ENCODE measurements around the gene RIMBP2.

The RIMBP2 gene

GRCh38 chr12:130667421-130667960, 48.6 kb downstream of the RIMBP2 start:
- no peak overlapping the region for H3K4me2 ChIP-seq (ENCODE audit: low read length)
- H3K27me3 ChIP-seq (ENCODE audit: low read depth, low read length) = no peaks in the 10 kb centered on the region
- H4K20me1 ChIP-seq (ENCODE audit: insufficient read depth, low read length) = no peaks in the 10 kb centered on the region
- H3K4me1 ChIP-seq (ENCODE audit: low read length) = no peaks in the 10 kb centered on the region
- no peak overlapping the region for H3K9ac ChIP-seq (ENCODE audit: low read length)
- no peak overlapping the region for H2AFZ ChIP-seq (ENCODE audit: low read depth, low read length)
- no peaks in the 10 kb centered on the region for H3K9me3 ChIP-seq (ENCODE audit: insufficient read depth, low read length)
- no peaks in the 10 kb centered on the region for H3K36me3 ChIP-seq (replicated peaks; ENCODE audit: low read depth, low read length)
- no peaks in the 10 kb centered on the region for H3K79me2 ChIP-seq (ENCODE audit: low read length)
- H3K4me3 ChIP-seq (ENCODE audit: low read length) = no peak overlapping the region
- TF ChIP-seq CTCF (IDR thresholded peaks at IDR 0.05; ENCODE audit: low read depth, low read length) = no peak
- no peak for TF ChIP-seq EZH2phosphoT487 (IDR thresholded peaks at IDR 0.05; ENCODE audit: low read depth)
- H3K27ac ChIP-seq (ENCODE audit: low read length) = no peak overlapping the region

- TF ChIP-seq EZH2phosphoT487 (IDR thresholded peaks at IDR 0.05; ENCODE audit: low read depth) = no peak
- TF ChIP-seq CTCF (IDR thresholded peaks at IDR 0.05; ENCODE audit: low read depth, low read length) = no peak
- Histone ChIP-seq H3K27me3 (ENCODE audit: low read depth, low read length) (no peaks in the 10 kb centered on the region), H3K36me3 (replicated peaks; ENCODE audit: low read depth, low read length) (no peaks in the 10 kb centered on the region), H2AFZ (ENCODE audit: low read depth, low read length) (no peak overlapping the region), H3K4me3 (ENCODE audit: low read length) (no peak overlapping the region), H3K4me1 (ENCODE audit: low read length) (no peaks in the 10 kb centered on the region), H4K20me1 (ENCODE audit: insufficient read depth, low read length) (no peaks in the 10 kb centered on the region), H3K9ac (ENCODE audit: low read length) (no peak overlapping the region), H3K4me2 (ENCODE audit: low read length) (no peak overlapping the region), H3K9me3 (ENCODE audit: insufficient read depth, low read length) (no peaks in the 10 kb centered on the region), H3K27ac (ENCODE audit: low read length) (no peak overlapping the region), H3K79me2 (ENCODE audit: low read length) (no peaks in the 10 kb centered on the region)
Measured at GRCh38 chr12:130666645-130667044, 49.5 kb downstream of the RIMBP2 start.

GRCh38 chr12:130665753-130666152, 50.3 kb downstream of the RIMBP2 start:
- Histone ChIP-seq H3K9ac (ENCODE audit: low read length) (no peak overlapping the region), H2AFZ (ENCODE audit: low read depth, low read length) (no peak overlapping the region), H3K27me3 (ENCODE audit: low read depth, low read length) (no peaks in the 10 kb centered on the region), H3K9me3 (ENCODE audit: insufficient read depth, low read length) (no peaks in the 10 kb centered on the region), H3K4me2 (ENCODE audit: low read length) (no peak overlapping the region), H4K20me1 (ENCODE audit: insufficient read depth, low read length) (no peaks in the 10 kb centered on the region), H3K4me1 (ENCODE audit: low read length) (no peaks in the 10 kb centered on the region), H3K36me3 (replicated peaks; ENCODE audit: low read depth, low read length) (no peaks in the 10 kb centered on the region), H3K79me2 (ENCODE audit: low read length) (no peaks in the 10 kb centered on the region), H3K27ac (ENCODE audit: low read length) (no peak overlapping the region), H3K4me3 (ENCODE audit: low read length) (no peak overlapping the region)
- TF ChIP-seq EZH2phosphoT487 (IDR thresholded peaks at IDR 0.05; ENCODE audit: low read depth) (no peak), CTCF (IDR thresholded peaks at IDR 0.05; ENCODE audit: low read depth, low read length) (no peak)

GRCh38 chr12:130664772-130665171, 51.3 kb downstream of the RIMBP2 start:
- H4K20me1 ChIP-seq (ENCODE audit: insufficient read depth, low read length) = no peaks in the 10 kb centered on the region
- no peaks in the 10 kb centered on the region for H3K36me3 ChIP-seq (replicated peaks; ENCODE audit: low read depth, low read length)
- no peak overlapping the region for H3K4me2 ChIP-seq (ENCODE audit: low read length)
- H3K4me3 ChIP-seq (ENCODE audit: low read length) = no peak overlapping the region
- no peak overlapping the region for H2AFZ ChIP-seq (ENCODE audit: low read depth, low read length)
- no peaks in the 10 kb centered on the region for H3K27me3 ChIP-seq (ENCODE audit: low read depth, low read length)
- no peak overlapping the region for H3K27ac ChIP-seq (ENCODE audit: low read length)
- no peaks in the 10 kb centered on the region for H3K9me3 ChIP-seq (ENCODE audit: insufficient read depth, low read length)
- H3K79me2 ChIP-seq (ENCODE audit: low read length) = no peaks in the 10 kb centered on the region
- TF ChIP-seq EZH2phosphoT487 (IDR thresholded peaks at IDR 0.05; ENCODE audit: low read depth) = no peak
- TF ChIP-seq CTCF (IDR thresholded peaks at IDR 0.05; ENCODE audit: low read depth, low read length) = no peak
- H3K4me1 ChIP-seq (ENCODE audit: low read length) = no peaks in the 10 kb centered on the region
- H3K9ac ChIP-seq (ENCODE audit: low read length) = no peak overlapping the region

Data from OCI-LY3 (cell line).